GM18867 (cell line): Measurements from ENCODE around the gene SPTB.

Experiments
- ATAC-seq: cut with Tn5 transposase; IDR thresholded peaks from one replicate; pipeline ENCODE4 v1.9.1; 2021; ENCODE audit warnings: mild to moderate bottlenecking, moderate library complexity; ENCODE audit not compliant: unreplicated experiment

Gene SPTB

GRCh38 chr14:64715628-64716412, 163.9 kb downstream of the SPTB start:
- ATAC-seq: no peak

GRCh38 chr14:64715146-64715627, 164.5 kb downstream of the SPTB start:
- no peak for ATAC-seq

GRCh38 chr14:64714432-64715025, 165.2 kb downstream of the SPTB start:
- no peak for ATAC-seq

- no peak for ATAC-seq
Measured at GRCh38 chr14:64713677-64714076, 166.0 kb downstream of the SPTB start.

GRCh38 chr14:64711039-64711438, 168.7 kb downstream of the SPTB start:
- ATAC-seq: no peak

- no peak for ATAC-seq
Measured at GRCh38 chr14:64709126-64709525, 170.6 kb downstream of the SPTB start.

- no peak for ATAC-seq
Measured at GRCh38 chr14:64708148-64709004, 171.3 kb downstream of the SPTB start.

- no peak for ATAC-seq
Measured at GRCh38 chr14:64707661-64708060, 172.0 kb downstream of the SPTB start.

- ATAC-seq: no peak
Measured at GRCh38 chr14:64706593-64707193, 173.0 kb downstream of the SPTB start.

- ATAC-seq: no peak
Measured at GRCh38 chr14:64706119-64706592, 173.6 kb downstream of the SPTB start.

GRCh38 chr14:64705381-64706118, 174.2 kb downstream of the SPTB start:
- no peak for ATAC-seq

- no peak for ATAC-seq
Measured at GRCh38 chr14:64704743-64705380, 174.8 kb downstream of the SPTB start.

GRCh38 chr14:64704143-64704742, 175.5 kb downstream of the SPTB start, which contains the start of gene PLEKHG3:
TSS of gene PLEKHG3 (plus strand) at chr14:64704424. CDS start at chr14:64727632, 23,208 bp downstream.
- ATAC-seq: no peak

GRCh38 chr14:64703395-64704142, 176.1 kb downstream of the SPTB start:
- no peak for ATAC-seq

GRCh38 chr14:64702493-64703394, 177.0 kb downstream of the SPTB start:
- no peak for ATAC-seq

- ATAC-seq: no peak
Measured at GRCh38 chr14:64701660-64702059, 178.0 kb downstream of the SPTB start.

- no peak for ATAC-seq
Measured at GRCh38 chr14:64700894-64701293, 178.8 kb downstream of the SPTB start.
